Skeletal muscle satellite cell (primary cell): ENCODE data around the gene PIM2. TPM values are rescaled to one million over a fixed set of nuclear protein-coding genes. Genes with fewer than 3 reads are reported as not detected.

Experiments used
- H3K27me3 ChIP-seq: 2 replicates; pipeline ENCODE4 v1.7.0; 2013; ENCODE audit warnings: low read length; ENCODE audit not compliant: control insufficient read depth, insufficient read depth
- H3K36me3 ChIP-seq: 2 replicates; pipeline ENCODE4 v1.7.0; 2013; ENCODE audit warnings: mild to moderate bottlenecking, control low read depth, low read length; ENCODE audit not compliant: insufficient read depth
- H3K4me1 ChIP-seq: 2 replicates; pipeline ENCODE4 v1.7.0; 2013; ENCODE audit warnings: low read length; ENCODE audit not compliant: control insufficient read depth, insufficient read depth
- H3K4me2 ChIP-seq: 2 replicates; pipeline ENCODE4 v1.7.0; 2013; ENCODE audit warnings: mild to moderate bottlenecking, low read length
- H3K4me3 ChIP-seq: 2 replicates; pipeline ENCODE4 v1.7.0; 2013; ENCODE audit warnings: low read length
- H3K9ac ChIP-seq: 2 replicates; pipeline ENCODE4 v1.7.0; 2013; ENCODE audit warnings: mild to moderate bottlenecking, low read depth, low read length, moderate library complexity
- H3K9me3 ChIP-seq: replicated peaks from 2 replicates; pipeline ENCODE4 v1.7.0; 2013; ENCODE audit warnings: mild to moderate bottlenecking, control low read depth, low read length
- total RNA-seq: library from RNA; depleted of rRNA; stranded (reverse); fragments of >200 nt; gene quantifications from 2 replicates; pipeline ENCODE4 v1.2.3, GENCODE V29; 2012; rRNA removed

The PIM2 gene
- 2.6 and 4.3 TPM in 2 replicates for total RNA-seq

DNA sequence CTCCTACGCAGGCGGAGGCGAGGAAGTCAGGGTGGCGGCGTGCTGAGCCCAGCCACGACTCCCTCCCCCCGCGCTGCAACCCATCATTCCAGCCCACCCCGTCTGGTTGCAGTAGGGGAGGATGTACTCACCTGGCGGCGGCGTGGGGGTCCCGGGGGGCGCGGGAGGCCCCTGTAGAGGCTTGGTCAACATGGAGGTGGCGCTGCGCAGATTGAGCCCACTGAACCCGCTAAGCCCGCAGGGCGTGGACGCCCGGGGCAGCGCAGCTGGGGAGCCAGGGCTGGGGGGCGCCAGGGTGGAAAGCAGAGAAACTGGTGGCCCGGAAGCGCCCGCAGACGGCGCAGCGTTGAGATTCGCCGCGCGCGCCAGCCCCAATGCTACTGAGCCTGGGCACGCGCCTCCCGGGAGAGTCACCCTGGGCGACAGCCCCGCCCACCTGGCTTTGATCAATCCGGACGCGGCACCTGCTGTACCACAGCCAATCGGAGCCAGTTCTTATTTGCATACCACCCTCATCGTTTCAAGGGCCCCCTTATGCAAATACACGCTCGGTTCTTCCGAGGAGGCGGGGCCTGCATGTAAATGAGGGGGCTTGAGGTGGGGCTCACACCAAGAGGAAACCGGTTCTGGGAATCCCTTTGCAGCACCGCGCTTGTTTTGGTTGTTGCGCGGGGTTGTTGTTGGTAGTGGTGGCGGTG lies at the start of gene PIM2:
Gene PIM2, minus strand, starts transcription at position 382 of the 698 bp plus-strand sequence. Its CDS starts 190 bp downstream, at position 192.
- peak within 1 kb of the TSS; percentile 63 for H3K9ac ChIP-seq
- no peaks in the 10 kb centered on the region for H3K27me3 ChIP-seq
- no peaks in the 10 kb centered on the region for H3K9me3 ChIP-seq
- peak within 1 kb of the TSS; percentile 84 for H3K4me2 ChIP-seq
- peaks cover 16% of the 10 kb centered on the region for H3K4me1 ChIP-seq
- H3K4me3 ChIP-seq: peak within 1 kb of the TSS; percentile 71
- peaks cover 9% of the 10 kb centered on the region for H3K36me3 ChIP-seq

DNA sequence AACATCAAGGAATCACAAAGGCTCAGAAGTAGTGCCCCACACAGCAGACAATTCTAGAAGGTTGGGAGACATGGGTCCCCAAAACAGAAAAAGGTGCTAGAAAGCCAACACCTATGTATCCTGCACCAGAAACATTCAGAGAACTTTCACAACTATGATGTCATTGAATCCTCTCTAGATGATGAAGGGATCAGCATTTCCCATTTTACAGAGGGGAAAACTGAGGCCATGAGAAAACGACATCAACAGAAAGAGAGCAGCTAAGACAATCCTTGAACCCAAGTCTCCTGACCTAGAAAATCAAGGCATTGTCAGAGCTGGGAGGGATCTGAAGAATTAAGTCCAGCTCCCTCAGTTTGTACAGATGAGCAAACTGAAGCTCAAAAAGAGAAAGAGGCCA lies 49.6 kb upstream of the PIM2 start:
- H3K9ac ChIP-seq: no peak overlapping the region
- no peak overlapping the region for H3K4me2 ChIP-seq
- peaks cover 25% of the 10 kb centered on the region for H3K4me1 ChIP-seq
- no peaks in the 10 kb centered on the region for H3K27me3 ChIP-seq
- no peaks in the 10 kb centered on the region for H3K9me3 ChIP-seq
- no peak overlapping the region for H3K4me3 ChIP-seq
- no peaks in the 10 kb centered on the region for H3K36me3 ChIP-seq

DNA sequence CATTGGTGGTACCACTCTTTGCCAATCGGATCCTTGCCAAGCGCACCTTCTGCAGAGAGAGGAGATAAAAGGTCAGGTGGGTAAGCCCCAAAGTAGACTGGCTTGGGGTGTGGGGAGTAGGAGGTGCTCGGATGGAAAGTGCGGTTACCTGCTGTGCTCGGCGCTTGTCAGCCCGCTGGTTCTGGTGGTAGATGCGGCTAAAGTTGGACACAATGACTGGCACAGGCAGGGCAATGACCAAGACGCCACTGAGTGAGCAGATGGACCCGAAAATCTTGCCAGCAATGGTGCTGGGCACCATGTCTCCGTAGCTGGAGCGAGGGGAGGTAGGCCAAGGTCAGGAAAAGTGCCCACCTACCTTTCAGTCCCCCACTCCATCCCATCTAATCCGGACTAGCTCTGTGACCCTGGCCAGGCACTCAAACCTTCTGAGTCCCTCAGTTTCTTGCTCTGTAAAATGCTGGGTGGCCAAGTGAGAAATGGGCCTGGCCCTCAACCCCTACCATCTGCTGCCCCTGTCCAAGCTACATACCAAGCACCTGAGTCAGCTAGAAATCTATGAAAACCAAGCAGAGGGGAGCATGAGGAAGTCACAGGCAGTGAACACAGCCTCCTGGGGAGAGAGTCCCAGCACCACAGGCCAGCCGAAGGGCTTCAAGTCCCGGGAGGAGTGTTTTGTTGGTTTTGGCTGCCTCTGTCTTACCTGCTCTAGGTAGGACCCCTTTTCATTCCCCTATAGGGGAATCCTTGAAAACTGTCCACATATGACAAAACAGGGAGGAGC lies 48.2 kb upstream of the PIM2 start:
- H3K4me1 ChIP-seq: peaks cover 16% of the 10 kb centered on the region
- H3K4me3 ChIP-seq: no peak overlapping the region
- H3K9ac ChIP-seq: peak overlapping the region; percentile 35
- H3K9me3 ChIP-seq: no peaks in the 10 kb centered on the region
- H3K36me3 ChIP-seq: no peaks in the 10 kb centered on the region
- peak overlapping the region; percentile 18 for H3K4me2 ChIP-seq
- no peaks in the 10 kb centered on the region for H3K27me3 ChIP-seq

DNA sequence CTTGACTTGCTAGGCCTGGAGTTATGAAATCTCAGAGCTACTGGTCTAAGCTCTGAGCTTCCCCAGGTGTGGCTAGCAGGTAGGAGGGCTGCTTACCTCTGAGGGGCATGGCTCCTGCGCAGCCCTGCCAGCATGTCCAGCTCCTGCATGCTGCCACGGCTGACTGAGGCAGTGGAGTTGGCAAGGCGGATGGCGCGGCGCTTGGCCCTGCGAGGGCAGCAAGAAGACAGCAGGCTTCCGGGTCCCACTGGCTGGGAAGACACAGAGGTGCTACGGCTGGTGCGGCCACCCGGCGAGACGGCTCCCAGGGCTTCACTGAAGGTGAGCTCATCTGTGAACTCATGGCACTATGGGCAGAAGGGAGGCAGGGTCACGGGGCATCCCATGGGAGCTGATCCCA lies 47.1 kb upstream of the PIM2 start:
- Histone ChIP-seq H3K36me3 (no peaks in the 10 kb centered on the region), H3K27me3 (no peaks in the 10 kb centered on the region), H3K9ac (no peak overlapping the region), H3K4me3 (no peak overlapping the region), H3K9me3 (no peaks in the 10 kb centered on the region), H3K4me2 (no peak overlapping the region), H3K4me1 (peaks cover 11% of the 10 kb centered on the region)

DNA sequence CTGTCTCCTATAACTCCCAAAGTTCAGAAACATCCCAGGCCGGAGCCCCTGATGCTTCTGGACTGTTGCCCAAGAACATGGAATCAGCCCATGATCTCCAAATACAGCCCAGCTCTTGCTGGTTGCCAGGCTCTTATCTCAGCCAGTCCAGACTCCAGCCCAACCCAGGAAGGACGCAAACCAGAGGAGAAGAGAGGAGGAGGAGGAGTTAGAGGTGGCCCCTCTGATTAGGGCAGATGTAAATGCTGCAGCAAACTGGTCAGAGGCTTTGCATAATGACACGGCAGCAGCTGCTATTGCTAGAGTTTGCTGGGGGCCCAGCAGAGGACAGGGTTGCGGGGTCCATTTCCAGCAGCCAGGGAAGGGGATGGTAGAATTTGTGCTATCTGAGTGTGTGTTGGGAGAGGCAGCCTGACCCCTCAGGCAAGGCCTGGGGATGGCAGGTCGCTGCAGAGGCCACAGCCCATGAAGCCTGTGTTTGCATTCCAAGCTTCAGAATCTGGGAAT lies 42.8 kb upstream of the PIM2 start:
- Histone ChIP-seq H3K4me3 (no peak overlapping the region), H3K4me1 (peaks cover 5% of the 10 kb centered on the region), H3K9ac (no peak overlapping the region), H3K4me2 (no peak overlapping the region), H3K36me3 (no peaks in the 10 kb centered on the region), H3K9me3 (no peaks in the 10 kb centered on the region), H3K27me3 (no peaks in the 10 kb centered on the region)

DNA sequence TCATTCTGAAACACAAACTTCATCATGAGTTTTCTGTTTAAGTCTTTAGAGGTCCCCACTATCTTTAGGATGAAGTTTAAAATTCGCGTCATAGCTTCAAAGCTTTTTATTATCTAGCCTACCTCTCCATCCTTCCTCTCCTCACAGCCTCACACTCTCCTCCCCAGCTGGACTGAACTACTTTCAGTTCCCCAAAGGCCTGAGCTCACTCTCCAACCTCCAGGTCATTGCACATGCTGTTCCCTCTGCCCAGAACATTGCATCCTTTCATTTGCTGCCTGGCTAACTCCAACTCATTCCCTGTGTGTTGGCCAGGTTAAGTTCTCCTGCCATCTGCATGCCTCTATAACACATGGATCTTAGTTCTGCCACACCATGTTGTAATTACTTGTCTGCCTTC lies 41.5 kb upstream of the PIM2 start:
- no peak overlapping the region for H3K4me3 ChIP-seq
- peaks cover 4% of the 10 kb centered on the region for H3K36me3 ChIP-seq
- peaks cover 5% of the 10 kb centered on the region for H3K4me1 ChIP-seq
- no peak overlapping the region for H3K4me2 ChIP-seq
- no peaks in the 10 kb centered on the region for H3K27me3 ChIP-seq
- H3K9ac ChIP-seq: no peak overlapping the region
- no peaks in the 10 kb centered on the region for H3K9me3 ChIP-seq

DNA sequence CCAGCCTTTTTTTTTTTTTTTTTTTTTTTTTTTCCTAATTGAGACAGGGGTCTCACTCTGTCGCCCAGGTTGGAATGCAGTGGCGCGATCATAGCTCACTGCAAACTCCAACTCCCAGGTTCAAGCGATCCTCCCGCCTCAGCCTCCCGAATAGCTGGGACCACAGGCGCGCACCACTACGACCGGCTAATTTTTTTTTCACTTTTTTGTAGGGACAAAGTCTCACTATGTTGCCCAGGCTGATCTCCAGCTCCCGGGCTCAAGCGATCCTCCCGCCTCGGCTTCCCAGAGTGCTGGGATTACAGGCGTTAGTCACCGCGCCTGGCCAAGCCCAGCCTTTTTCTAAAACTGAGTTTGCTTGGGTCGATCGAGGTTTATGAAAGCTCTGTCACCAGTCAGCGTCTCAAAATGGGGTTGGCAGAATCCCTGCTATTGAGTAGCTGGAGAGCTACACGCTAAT lies 39.8 kb upstream of the PIM2 start:
- H3K9me3 ChIP-seq: no peaks in the 10 kb centered on the region
- H3K36me3 ChIP-seq: peaks cover 7% of the 10 kb centered on the region
- H3K27me3 ChIP-seq: no peaks in the 10 kb centered on the region
- H3K4me1 ChIP-seq: peaks cover 5% of the 10 kb centered on the region
- peak overlapping the region; percentile 87 for H3K9ac ChIP-seq
- peak overlapping the region; percentile 74 for H3K4me2 ChIP-seq
- H3K4me3 ChIP-seq: peak overlapping the region; percentile 74

DNA sequence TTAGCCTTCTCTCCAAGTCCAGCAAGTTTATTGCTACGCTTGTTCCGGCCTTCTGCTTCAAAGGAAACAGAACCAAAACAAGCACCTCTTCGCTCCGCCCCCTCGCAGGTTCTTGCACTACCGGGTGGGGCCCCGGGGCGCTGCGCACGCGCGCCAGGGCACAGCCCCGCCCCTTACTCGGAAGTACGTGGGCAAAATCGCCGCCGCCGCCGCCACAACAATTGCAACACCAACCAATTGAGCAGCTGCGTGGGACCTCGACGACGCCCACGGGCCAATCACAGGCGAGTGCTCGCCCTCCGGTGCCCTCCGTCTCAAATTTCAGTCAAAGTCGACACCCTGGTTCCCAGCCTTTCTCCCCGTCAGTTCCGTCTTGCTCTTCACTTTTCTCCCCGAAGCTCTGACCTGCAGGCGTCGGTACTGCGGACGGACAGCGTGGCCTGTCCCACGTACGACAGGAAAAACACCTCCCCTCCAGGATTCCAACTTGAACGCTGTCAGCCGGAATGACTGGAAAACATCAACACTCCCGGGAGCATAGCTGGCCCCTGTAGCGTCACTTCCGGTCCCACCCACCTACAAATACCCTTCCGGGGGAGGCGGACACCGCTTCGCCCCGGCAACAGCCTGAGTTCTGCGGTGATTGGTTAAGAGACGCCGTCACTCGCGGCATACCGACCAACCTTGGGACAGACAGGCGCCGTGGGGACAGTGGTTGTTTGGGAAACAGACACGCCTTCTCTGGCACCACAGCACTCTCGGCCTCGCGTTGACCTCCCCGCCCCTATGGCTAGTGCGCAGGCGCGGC lies 39.2 kb upstream of the PIM2 start:
- H3K9ac ChIP-seq: peak overlapping the region; percentile 87
- no peaks in the 10 kb centered on the region for H3K9me3 ChIP-seq
- H3K4me3 ChIP-seq: peak overlapping the region; percentile 78
- H3K27me3 ChIP-seq: no peaks in the 10 kb centered on the region
- peaks cover 7% of the 10 kb centered on the region for H3K36me3 ChIP-seq
- peaks cover 5% of the 10 kb centered on the region for H3K4me1 ChIP-seq
- H3K4me2 ChIP-seq: peak overlapping the region; percentile 76

DNA sequence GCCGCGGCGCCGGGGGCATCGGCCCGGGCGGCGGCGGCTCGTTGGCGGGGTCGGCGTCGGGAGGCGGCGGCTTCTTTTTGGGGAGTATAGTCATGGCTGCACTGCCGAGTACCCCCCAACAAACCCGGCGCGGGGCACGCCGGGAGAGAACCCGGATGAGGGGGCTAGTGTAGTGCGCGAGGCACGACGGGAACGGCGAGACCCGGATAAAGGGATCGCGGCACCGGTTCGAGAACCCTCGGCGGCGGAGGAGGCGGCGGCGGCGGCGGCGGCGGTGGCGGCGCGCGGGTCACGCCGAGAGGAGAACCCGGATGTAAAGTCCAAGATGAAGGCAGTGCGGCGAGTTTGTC lies 38.6 kb upstream of the PIM2 start, which contains the start of gene OTUD5:
Gene OTUD5, minus strand, starts transcription at position 131 of the 350 bp plus-strand sequence. Its CDS starts 37 bp downstream, at position 94.
- Histone ChIP-seq H3K4me2 (peak within 1 kb of the TSS; percentile 76), H3K36me3 (peaks cover 7% of the 10 kb centered on the region), H3K9me3 (no peaks in the 10 kb centered on the region), H3K4me3 (peak within 1 kb of the TSS; percentile 78), H3K9ac (peak within 1 kb of the TSS; percentile 87), H3K4me1 (peaks cover 5% of the 10 kb centered on the region), H3K27me3 (no peaks in the 10 kb centered on the region)

DNA sequence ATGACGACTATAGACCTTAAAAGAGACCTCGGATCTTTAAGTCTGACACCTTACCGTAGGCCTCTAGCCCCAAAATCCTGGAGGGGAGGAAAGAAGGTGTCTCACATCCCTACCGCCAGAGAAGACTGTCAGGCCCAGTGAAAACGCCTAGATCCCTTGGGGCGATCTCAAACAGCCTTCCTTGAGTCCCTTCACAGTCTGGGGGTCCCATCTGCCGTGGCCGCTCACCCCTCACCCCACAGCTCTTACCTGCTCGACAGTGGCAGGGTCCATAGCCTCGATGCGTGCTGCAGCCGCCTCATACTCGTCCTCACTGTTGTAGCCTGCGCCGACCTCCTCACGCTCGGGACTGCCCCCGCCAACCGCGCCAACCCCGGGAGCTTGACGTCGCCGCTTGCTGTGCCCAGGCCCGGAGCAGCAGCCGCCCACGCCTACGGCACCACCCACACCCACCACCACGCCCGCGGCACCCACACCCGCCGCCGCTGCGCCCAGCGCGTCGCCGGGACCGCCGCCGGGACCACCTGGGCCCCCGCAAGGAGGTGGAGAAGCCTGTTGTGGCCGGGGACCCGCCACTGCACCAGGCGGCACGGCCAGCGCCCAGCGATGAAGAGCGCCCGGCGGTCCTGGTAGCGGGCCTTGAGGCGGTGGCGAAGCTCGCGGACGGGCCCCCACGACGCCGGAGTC lies 38.0 kb upstream of the PIM2 start:
- peak overlapping the region; percentile 78 for H3K4me3 ChIP-seq
- H3K4me2 ChIP-seq: peak overlapping the region; percentile 76
- H3K36me3 ChIP-seq: peaks cover 7% of the 10 kb centered on the region
- H3K27me3 ChIP-seq: no peaks in the 10 kb centered on the region
- H3K9me3 ChIP-seq: no peaks in the 10 kb centered on the region
- H3K9ac ChIP-seq: peak overlapping the region; percentile 87
- peaks cover 5% of the 10 kb centered on the region for H3K4me1 ChIP-seq
